Nephron progenitor cell (in vitro differentiated cells): Measurements from ENCODE around the gene TEAD3.

Source experiments
- DNase-seq: peaks from one replicate; pipeline ENCODE4 v3.0.0; 2021
- H3K27ac Mint-ChIP-seq: 2 replicates; pipeline ENCODE4 v1.8.0; 2021; ENCODE audit warnings: mild to moderate bottlenecking, moderate library complexity, mixed read lengths
- H3K27me3 Mint-ChIP-seq: 2 replicates; pipeline ENCODE4 v1.8.0; 2021; ENCODE audit warnings: mild to moderate bottlenecking, low read depth, mixed read lengths; ENCODE audit not compliant: poor library complexity
- H3K36me3 Mint-ChIP-seq: 2 replicates; pipeline ENCODE4 v1.8.0; 2021; ENCODE audit warnings: low read depth, mixed read lengths
- H3K4me1 Mint-ChIP-seq: 2 replicates; pipeline ENCODE4 v1.8.0; 2021; ENCODE audit warnings: mixed read lengths
- H3K4me3 Mint-ChIP-seq: 2 replicates; pipeline ENCODE4 v1.8.0; 2021; ENCODE audit warnings: mild to moderate bottlenecking, moderate library complexity, mixed read lengths
- H3K9me3 Mint-ChIP-seq: 2 replicates; pipeline ENCODE4 v1.8.0; 2021; ENCODE audit warnings: mild to moderate bottlenecking, moderate library complexity, mixed read lengths
- TF ChIP-seq, protein P1 (sequence below): fragments of 200-600 bp; sonication (generic); IDR thresholded peaks from 2 replicates; pipeline ENCODE4 v1.5.0; 2021; ENCODE audit warnings: antibody characterized with exemption

The TEAD3 gene

DNA sequence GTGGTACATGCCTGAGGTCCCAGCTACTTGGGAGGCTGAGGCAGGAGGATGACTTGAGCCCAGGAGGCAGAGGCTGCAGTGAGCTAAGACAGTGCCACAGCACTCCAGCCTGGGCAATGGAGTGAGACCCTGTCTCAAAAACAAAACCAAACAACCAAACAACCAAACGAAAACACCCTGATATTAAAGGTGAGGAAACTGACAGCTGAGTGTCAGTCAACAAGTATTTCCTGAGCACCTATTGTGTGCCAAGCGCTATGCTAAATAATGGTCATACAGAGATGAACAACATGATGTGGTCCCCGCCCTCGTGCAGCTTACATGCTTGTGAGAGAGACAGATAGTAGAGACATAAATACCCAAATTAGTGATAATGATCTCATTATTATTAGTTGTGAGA, 17.7 kb upstream of the TEAD3 start:
- DNase-seq: no peak
- H3K27me3 Mint-ChIP-seq: peaks cover 15% of the 10 kb centered on the region
- no peak overlapping the region for H3K4me3 Mint-ChIP-seq
- H3K27ac Mint-ChIP-seq: no peak overlapping the region
- TF ChIP-seq, protein P1, sequence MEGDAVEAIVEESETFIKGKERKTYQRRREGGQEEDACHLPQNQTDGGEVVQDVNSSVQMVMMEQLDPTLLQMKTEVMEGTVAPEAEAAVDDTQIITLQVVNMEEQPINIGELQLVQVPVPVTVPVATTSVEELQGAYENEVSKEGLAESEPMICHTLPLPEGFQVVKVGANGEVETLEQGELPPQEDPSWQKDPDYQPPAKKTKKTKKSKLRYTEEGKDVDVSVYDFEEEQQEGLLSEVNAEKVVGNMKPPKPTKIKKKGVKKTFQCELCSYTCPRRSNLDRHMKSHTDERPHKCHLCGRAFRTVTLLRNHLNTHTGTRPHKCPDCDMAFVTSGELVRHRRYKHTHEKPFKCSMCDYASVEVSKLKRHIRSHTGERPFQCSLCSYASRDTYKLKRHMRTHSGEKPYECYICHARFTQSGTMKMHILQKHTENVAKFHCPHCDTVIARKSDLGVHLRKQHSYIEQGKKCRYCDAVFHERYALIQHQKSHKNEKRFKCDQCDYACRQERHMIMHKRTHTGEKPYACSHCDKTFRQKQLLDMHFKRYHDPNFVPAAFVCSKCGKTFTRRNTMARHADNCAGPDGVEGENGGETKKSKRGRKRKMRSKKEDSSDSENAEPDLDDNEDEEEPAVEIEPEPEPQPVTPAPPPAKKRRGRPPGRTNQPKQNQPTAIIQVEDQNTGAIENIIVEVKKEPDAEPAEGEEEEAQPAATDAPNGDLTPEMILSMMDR: no peak
- no peaks in the 10 kb centered on the region for H3K36me3 Mint-ChIP-seq
- H3K9me3 Mint-ChIP-seq: no peaks in the 10 kb centered on the region
- peaks cover 35% of the 10 kb centered on the region for H3K4me1 Mint-ChIP-seq

DNA sequence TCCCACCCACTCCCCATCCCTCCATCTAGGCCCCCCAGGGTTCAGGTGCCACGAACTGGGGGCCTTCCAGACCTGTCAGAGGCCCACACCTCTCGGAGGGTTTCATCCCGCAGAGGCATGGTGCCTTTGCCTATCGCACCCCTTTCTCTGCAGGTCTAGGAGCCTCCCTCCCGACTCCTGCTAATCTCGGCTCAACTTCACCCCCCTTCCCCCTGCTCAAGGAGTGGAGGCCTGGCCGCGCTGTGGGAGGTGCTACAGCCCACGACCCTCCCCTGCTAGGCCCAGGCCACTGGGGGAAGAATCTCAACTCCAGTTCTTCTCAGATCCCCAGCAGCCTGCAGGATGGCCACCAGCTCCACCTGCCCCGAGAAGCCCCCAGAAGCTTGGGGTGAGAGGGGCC, 15.9 kb upstream of the TEAD3 start, which contains the start of gene TULP1:
Gene TULP1 (minus strand): TSS at position 157 of the 400 bp plus-strand sequence. CDS start 38 bp downstream, at position 119.
- DNase-seq: no peak
- peak within 1 kb of the TSS; percentile 65 for H3K4me3 Mint-ChIP-seq
- no peak within 1 kb of the TSS for H3K27ac Mint-ChIP-seq
- no peaks in the 10 kb centered on the region for H3K9me3 Mint-ChIP-seq
- peaks cover 53% of the 10 kb centered on the region for H3K4me1 Mint-ChIP-seq
- TF ChIP-seq, protein P1: no peak
- H3K36me3 Mint-ChIP-seq: no peaks in the 10 kb centered on the region
- H3K27me3 Mint-ChIP-seq: peaks cover 12% of the 10 kb centered on the region

DNA sequence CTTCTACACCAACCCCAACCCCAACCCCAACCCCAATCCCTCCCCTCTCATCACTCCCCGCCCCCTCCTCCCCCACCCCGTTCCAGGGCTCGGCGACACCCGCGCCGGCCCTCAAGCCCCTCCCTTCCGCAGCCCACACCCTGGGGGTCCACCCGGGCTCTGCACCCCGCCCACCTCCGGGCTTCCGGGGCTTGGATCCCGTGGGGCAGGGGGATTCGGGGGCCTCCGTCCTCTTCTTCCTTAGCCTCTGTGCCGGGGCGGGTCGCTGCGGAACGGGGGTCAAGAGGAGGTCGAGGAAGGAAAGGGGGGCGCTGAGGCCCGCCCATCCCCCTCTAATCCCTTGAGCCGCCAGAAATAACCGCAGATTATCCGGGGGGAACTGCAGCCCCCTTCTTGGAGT, 15.1 kb upstream of the TEAD3 start:
- Mint-ChIP-seq H3K4me3 (peak overlapping the region; percentile 65), H3K9me3 (no peaks in the 10 kb centered on the region)
- TF ChIP-seq, protein P1: no peak

DNA sequence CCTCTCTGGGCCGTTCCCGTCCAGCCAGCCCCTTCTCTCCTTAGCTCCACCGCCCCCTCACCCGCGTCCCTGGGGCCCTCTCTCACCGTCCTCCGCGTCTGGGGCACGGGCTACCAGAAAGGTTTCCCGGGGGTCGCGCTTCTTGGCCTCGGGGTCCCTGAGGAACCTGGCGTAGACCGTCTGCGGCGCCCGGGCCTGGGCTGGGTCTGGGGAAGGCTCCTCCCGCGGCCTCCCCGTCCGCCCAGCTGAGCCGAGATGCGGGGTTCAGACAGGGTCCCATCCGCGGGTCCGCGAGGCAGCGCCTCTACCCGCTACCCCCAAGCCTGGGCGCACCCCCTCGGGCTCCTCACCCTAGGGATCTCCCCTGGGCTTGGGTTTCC, 14.7 kb upstream of the TEAD3 start:
- Mint-ChIP-seq H3K27me3 (peaks cover 11% of the 10 kb centered on the region), H3K9me3 (no peaks in the 10 kb centered on the region), H3K4me1 (peaks cover 62% of the 10 kb centered on the region), H3K4me3 (peak overlapping the region; percentile 61), H3K27ac (no peak overlapping the region), H3K36me3 (no peaks in the 10 kb centered on the region)
- TF ChIP-seq, protein P1: no peak
- no peak for DNase-seq

More for the DNA sequence above, 15.1 kb upstream of the TEAD3 start:
- H3K4me1 Mint-ChIP-seq: peaks cover 57% of the 10 kb centered on the region
- H3K36me3 Mint-ChIP-seq: no peaks in the 10 kb centered on the region
- peak; percentile 25 for DNase-seq
- H3K27ac Mint-ChIP-seq: no peak overlapping the region
- peaks cover 10% of the 10 kb centered on the region for H3K27me3 Mint-ChIP-seq

DNA sequence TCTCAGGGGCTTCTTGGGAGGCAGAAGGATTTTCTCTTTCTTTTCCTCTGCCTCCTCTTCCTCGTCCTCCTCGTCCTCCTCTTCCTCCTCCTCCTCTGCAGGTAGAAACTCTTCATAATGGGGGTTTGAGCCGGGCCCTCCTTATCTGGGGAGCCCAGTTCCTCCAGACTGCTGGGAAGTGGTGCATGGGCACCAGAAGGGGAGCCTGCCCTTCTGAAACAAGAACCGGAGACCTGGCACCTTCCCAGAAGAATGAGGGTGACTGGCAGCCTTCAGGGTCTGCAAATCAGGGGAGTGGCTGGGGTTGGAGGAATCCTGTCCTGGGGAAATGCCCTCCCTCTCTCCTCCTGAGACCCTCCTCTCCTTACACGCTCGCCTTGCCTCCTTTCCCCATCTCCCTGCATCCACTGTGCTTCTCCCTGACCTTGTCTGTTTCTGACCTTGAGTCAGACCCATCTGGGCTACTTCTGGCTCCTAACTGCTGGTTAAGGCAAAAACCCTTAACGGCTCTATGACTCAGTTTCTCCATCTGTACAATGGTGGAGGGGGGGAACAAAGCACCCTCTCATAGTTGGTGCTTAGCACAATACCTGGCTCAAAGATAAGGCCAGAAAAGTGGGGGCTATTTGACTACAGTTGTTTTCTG, 14.2 kb upstream of the TEAD3 start:
- no peaks in the 10 kb centered on the region for H3K9me3 Mint-ChIP-seq
- peaks cover 67% of the 10 kb centered on the region for H3K4me1 Mint-ChIP-seq
- no peak for DNase-seq
- no peak overlapping the region for H3K27ac Mint-ChIP-seq
- peaks cover 8% of the 10 kb centered on the region for H3K27me3 Mint-ChIP-seq
- peak overlapping the region; percentile 61 for H3K4me3 Mint-ChIP-seq
- no peaks in the 10 kb centered on the region for H3K36me3 Mint-ChIP-seq
- TF ChIP-seq, protein P1: no peak

DNA sequence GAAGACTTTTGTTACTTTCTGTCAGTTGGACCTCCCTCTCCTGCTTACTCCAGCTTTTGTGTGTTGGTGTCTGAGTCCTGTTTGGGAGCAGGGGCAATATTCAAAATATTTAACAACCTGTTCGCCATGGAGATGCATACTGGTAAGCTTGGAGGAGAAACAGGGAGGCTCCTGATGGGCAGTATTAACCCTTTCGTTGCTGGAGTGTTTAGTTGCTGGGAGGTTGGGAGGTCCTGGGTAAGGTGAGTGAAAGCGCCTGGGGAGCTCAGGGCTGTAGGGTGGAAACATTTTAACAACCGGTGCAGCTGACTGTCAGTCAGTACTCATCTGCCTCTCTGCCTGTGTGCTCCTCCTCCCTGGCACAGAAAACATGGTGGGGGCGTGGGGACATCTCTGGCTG, 11.7 kb upstream of the TEAD3 start:
- Mint-ChIP-seq H3K4me1 (peaks cover 65% of the 10 kb centered on the region), H3K9me3 (no peaks in the 10 kb centered on the region), H3K27me3 (peaks cover 15% of the 10 kb centered on the region), H3K27ac (no peak overlapping the region), H3K4me3 (peak overlapping the region; percentile 13), H3K36me3 (no peaks in the 10 kb centered on the region)
- TF ChIP-seq, protein P1: no peak
- no peak for DNase-seq
